GM19455 (cell line): Measurements from ENCODE around the gene ZNF248.
"Not testable (repeated sequence)": the region's sequence is repeated elsewhere in the genome, so short reads cannot be mapped to it uniquely, and the experiment has no call there.

ENCODE experiments used
- ATAC-seq: cut with Tn5 transposase; IDR thresholded peaks from one replicate; pipeline ENCODE4 v1.9.1; 2021; ENCODE audit not compliant: unreplicated experiment

The ZNF248 gene

DNA sequence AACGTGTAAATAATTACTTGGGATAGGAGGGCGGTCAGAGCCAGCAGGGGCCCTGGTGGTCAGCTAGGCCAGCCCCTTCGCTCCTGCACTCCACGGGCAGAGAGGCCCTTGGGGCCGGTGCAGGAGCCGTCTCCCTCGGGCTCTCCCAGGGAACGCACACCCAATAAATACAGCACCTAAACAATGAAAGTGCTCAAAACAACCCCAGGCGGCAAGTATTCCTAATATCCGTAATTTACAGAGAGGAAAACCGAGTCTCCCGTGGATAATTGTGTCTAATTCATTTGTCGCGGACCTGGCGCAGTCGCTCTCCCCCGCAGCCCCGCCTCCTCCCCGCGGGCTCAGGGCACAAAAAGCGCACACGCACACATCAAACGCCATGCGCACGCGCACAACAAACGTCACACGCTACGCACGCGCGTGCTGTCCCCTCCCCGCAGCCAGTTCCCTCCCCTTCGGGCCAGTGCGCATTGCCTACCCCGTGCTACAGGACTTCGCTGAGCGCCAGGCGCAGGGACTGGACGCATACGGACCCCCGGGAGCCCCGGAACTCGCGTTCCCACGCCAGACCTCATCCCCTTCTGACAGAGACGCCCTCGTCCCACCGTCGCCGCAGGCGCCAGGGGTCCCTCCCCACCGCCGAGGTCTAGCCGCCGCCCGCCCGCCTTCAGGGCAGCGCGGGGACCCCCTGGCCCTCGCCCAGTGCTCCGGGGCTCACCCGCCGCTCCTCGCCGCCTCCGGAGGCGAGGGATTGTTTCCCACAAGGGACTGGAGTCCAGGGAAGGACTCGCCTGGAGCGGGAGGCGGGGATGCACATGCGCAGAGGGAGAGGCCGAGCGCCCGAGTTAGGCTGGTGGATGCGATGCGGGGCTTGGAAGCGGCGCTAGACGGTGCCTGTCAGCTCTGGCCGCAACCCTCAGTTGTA is at the start of gene ZNF248:
Gene ZNF248 (minus strand): TSS at position 324 of the 925 bp plus-strand sequence. CDS start 1,300 bp downstream, outside the sequence.
- peak; percentile 96 for ATAC-seq

DNA sequence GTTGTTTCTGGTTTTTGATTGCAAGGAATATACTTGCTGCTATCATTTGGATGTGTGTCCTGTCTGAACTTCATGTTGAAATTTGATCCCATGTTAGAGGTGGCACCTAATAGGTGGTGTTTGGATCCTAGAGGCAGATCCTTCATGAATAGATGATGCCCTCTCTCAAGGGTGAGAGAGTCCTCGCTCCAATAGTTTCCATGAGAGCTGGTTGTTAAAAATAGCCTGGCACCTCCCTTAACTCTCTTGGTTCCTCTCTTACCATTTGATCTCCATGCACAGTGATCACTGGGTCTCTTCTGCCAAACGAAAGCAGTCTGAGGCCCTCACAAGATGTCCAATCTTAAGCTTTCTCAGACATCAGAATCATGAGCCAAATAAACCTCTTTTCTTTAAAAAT is 49.0 kb upstream of the ZNF248 start:
- ATAC-seq, result no peak

DNA sequence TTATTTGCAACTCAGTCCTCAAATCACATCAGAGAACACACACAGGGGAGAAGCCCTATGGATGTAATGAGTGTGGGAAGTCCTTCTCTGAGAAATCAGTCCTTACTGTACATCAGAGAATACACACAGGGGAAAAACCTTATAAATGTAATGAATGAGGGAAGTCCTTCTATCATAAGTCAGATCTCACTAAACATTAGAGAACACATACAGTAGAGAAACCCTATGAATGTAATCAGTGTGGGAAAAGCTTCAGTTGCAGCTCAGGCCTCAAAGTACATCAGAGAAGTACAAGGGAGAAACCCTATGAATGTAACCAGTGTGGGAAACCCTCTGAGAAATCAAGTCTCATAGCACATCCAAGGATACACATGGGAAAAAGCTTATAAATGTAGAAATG is 39.0 kb upstream of the ZNF248 start:
- ATAC-seq, result no peak

DNA sequence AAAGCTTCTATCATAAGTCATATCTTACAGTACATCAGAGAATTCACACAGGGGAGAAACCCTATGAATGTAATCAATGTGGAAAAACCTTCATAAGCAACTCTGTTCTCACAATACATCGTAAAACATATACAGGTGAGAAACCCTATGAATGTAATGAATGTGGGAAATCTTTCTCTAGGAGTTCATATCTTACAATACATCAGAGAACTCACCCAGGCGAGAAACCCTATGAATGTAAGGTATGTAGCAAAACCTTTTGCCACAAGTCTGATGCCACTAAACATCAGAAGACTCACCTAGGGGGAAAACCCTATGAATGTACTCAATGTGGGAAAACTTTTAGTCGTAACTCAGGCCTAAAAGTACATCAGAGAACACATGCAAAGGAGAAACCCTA is 38.3 kb upstream of the ZNF248 start:
- ATAC-seq, result no peak

DNA sequence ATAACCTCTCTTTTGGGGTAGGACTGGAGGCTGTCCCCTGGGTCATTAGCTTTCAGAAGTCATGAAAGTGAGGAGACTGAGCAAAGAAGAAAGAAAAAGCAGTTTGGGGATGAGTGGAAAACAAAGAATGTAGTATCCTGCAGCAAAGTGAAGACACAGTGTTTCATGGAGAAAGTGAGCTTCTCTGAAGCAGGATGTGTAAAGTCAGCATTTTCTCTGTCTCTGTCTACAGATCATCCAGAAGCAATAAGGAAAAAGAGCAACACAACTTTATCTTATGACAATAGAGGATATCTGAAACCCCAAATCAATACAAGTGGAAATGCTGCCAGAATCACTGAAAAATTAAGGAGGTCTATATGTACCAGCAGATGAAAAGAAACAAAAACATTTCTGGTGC is 28.4 kb upstream of the ZNF248 start:
- no peak for ATAC-seq

DNA sequence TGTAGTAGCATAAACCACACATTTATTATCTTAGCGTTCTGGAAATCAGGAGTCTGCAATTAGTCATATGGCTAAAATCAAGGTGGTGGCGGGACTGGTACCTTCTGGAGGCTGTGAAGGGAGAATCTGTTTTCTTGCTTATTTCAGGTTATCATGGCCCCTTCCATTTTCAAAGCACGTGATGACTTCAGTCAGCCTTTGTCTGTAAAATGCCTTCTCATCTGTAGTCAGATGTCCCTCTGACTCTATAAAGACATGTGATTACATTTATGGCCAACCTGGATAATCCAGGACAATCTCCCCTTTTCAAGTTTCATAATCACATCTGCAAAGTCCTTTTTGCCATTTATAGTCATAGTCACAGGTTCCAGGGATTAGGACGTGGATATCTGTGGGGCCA is 15.5 kb upstream of the ZNF248 start:
- no peak for ATAC-seq

DNA sequence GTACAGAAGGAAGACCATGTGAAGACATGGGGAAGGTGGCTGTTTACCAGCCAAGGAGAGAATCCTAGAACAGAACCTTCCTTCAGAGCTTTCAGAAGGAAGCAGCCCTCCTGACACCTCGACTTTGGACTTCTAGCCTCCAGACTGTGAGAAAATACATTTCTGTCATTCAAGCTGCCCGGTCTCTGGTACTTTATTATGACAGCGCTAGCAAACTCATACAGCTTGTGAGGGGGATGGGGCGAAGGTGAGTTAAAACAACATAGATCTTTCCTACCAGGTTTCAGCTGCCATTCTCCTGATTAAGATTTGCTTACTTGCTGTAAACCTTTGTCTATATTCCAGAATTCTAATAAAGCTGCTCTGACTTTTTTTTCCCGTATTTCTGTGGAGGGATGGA is 14.9 kb upstream of the ZNF248 start:
- ATAC-seq, result no peak

DNA sequence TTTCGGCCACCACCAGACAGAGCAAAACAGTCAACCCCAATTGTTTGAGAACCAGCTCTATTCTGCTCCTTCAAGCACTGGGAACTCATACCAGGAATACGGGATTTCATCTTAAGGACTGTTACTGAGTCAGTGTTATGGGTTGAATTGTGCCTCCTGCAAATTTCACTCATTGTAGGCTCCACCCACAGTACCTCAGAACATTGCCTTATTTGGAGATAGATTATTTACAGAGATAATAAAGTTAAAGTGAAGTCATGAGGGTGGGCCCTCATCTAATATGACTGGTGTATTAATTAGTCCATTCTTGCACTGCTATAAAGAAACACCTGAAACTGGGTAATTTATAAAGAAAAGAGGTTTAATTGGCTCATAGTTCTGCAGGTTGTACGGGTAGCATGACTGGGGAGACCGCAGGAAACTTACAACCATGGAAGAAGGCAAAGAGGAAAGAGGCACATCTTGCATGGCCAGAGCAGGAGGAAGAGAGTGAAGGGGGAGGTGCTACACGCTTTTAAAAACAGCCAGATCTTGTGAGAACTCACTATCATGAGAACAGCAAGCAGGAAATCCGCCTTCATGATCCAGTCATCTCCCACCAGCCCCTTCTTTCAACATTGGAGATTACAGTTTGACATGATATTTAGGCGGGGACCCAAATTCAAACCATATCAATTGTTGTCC is 14.3 kb upstream of the ZNF248 start:
- no peak for ATAC-seq

DNA sequence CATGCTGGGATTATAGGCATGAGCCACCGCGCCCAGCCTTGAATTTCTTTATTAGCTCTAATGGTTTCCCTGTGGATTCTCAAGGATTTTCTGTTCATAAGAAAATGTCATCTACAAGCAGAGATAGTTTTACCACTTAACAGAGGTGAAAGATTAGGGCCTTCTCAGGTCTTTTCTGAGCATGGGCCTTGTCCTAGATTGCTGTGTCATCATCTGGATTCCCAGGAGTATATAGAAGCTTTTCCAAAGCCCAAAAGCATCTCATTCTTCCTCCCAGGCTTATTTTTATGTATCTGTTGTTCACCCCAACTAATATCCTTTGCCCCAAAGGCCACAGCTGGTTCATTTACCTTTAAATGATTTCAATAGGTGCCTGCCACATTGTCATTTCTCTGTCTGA is 13.7 kb upstream of the ZNF248 start:
- ATAC-seq, result no peak

DNA sequence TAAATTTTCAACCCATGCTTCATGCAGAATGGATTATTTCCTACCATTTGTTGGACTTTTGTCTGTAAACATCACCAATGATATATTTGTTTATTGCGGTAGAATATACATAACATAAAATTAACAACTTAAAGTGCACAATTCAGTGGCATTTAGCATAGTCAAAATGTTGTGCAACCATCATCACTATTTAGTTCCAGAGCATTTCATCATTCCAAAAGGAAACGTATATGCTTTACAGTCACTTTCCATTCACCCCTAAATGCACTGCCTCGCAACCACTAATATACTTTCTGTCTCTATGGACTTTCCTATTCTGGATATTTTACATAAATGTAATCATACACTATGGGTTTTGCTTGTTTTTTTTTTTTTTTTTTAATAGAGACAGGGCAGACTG is 11.4 kb upstream of the ZNF248 start:
- ATAC-seq, result no peak

DNA sequence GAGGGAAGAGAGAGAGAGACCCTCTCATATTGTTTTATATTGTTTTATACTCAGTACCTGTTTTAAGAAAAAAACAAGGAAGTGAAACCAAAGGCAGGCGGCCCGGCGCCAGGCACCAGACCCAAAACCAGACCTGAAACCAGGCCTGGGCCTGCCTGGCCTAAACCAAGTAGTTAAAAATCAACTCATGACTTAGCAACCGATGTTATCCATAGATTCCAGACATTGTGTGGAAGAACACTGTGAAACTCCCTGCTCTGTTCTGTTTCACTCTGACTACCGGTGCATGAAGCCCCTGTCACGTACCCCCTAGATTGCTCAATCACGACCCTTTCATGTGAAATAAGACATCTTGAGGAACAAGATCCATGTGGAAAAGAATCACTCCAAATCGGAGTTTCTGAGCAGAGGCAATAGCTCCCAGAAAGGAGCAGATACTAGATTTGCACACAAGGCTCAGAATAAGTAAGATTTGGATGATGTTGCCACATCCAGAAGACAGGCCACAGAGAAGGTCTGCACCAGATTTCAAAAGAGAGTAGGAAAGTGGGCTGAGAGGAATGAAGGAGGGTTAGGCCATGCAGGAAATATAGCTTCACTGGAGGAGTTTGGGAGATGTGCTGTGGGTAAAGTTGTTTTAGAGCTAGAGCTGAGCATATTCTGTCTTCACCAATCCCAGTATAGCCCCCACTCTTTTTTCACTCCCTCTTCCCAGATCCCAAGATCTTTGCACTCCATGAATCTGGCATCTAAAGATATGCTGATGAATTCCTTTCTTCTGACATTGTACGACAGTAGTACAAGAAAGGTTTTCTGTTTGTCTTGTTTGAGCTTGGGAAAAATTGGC is 8.8 kb upstream of the ZNF248 start:
- ATAC-seq, result no peak

DNA sequence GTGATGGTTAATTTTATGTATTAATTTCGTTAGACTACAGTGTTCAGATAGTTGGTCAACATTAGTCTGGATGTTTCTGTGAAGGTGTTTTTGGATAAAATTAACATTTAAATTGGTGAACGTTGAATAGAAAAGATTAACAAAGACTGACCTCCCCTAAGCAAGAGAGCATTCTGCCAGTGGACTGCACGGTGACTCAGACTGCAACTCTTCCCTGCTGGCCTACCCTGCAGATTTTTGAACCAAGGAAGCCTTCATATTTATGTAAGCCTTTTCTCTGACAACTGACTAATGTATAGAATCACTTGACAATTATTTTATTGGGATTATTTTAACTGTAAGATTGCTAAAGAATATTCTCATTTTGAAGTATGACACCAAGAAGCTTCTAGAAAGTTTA is 7.9 kb upstream of the ZNF248 start:
- ATAC-seq, result no peak

DNA sequence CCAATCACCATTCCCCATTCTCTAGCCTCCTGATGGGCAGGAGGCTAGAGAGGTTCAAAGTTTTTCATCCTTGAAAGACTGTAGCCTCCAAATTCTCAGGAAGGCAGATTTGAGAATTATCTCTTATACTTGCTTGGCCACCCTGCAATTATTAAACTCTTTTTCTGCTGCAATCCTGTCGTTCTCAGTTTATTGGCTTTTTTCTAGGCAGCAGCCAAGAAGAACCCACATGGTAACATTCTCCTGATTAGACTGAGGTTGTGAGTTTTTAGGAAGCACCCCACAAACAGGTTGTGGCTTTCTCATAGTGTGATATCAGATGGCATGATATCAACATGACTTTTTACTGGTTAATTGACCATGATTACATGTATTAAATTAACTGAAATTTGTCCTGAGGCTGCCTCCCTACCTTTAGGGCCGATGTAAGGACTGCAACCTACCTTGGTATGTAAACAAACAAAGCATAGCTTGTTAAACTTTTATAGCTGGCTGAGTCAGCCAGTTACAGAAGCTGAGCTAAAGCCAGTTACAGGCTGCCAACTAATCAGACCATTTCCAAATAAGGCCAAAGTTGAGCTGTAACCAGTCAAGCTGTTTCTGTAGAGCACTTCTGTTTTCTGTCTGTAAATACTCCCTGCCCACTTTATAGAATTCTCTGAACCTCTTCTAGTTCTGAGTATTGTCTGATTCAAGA is 3.2 kb upstream of the ZNF248 start:
- no peak for ATAC-seq

DNA sequence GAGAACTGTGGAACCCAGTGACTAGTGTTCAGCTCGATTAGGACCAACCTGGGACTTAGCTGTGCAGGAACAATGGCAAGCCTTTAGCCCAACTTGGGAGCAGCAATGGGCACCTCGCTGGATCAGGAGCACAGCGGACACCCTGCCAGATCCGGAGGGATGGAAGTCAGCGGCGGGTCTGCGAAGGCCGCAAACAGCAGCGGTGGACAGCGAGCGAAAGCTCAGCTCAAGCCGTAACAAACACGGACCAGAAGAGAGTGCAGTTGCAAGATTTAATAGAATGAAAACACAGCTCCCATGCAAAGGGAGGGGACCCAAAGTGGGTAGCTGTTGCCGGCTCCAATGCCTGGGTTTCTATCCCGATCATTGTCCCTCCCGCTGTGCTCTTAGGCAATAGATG is 1.9 kb upstream of the ZNF248 start:
- ATAC-seq, result not testable (repeated sequence)

DNA sequence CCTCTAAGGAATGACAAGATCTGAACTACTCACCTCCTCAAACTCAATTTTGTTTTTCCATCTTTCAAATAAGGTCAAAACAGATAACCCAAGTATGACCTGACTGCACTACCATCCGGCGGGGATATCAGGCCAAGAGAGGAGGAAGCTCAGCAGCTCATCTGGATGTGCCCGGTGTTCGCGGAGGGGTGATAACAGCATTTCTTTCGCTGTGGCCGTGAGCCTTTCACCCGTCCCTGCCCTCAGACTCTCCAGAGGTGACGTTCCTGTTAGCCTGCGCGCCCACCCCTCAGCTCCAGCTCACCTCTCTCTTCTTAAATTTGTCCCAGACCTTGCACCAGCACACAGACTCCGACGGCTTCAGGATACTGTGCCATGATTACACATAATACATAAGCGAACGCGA is 526 bp downstream of the ZNF248 start:
- peak; percentile 17 for ATAC-seq

DNA sequence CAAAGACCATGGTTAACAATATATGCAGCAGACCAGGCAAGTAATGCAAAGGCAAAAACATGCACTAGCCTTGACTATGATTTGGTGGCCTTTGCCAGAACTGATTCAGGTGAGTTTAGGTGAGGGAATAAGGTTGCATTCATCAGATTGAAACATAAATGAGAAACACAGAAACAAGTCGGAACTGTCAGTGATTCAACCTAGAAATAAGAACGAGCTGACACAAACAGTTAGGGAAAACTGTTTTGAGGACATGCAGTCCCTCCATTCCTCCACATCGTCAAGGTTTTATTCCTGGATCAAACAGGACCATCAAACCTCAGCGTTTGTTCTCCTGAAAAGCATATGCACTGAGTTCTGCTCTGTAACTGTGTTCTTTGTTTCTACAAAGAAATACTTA is 1.8 kb downstream of the ZNF248 start:
- no peak for ATAC-seq

DNA sequence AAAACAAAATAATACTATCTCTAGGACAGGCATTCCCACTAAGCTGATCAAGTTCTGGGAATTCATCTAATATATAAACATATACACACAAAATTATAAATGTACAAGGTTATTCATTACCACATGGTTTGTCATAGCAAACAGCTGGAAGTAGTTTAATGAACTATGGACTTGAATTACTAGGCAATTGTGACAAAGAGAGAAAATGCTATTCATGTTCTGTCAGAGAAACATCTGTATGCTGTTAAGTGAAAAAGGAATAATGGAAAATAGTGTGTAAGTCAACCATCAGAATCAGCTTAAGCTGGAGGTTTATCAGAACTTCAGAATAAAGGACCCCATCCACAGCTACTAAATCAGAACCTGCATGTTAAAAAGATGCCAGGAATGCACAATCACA is 2.8 kb downstream of the ZNF248 start:
- ATAC-seq, result no peak

DNA sequence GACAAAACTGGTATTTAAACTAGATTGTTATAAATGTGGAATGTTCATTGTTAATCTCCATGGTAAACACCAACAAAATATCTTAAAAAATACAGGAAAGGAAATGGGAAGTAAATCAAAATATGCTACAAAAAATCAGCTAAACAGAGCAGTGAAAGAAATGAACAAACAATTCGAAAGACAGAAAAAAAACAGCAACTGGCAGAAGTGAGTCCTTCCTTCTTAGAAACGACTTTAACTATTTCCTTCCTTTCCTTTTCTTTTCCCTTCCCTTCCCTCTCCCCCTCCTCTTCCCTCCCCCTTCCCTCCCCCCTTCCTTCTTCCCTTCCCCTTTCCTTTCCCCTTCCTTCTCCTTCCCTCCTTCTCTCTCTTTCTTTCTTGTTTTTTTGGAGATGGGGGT is 12.8 kb downstream of the ZNF248 start:
- ATAC-seq, result no peak

DNA sequence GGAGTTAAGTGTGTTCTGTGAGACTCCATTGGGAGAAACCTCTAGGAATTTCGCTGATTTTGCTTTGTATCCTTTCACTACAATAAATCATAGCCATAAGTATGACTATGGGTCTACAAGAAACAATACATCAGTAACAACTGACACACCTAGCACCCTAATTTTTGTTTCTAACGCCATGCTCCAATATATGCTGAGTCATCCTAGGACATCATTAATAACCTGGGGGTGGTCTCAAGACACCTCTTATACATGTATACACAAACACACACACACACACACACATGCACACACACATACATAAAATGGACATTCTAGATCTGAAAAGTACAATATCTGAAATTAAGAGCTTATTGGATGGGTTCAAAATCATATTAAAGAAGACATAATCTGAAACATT is 18.2 kb downstream of the ZNF248 start:
- no peak for ATAC-seq

DNA sequence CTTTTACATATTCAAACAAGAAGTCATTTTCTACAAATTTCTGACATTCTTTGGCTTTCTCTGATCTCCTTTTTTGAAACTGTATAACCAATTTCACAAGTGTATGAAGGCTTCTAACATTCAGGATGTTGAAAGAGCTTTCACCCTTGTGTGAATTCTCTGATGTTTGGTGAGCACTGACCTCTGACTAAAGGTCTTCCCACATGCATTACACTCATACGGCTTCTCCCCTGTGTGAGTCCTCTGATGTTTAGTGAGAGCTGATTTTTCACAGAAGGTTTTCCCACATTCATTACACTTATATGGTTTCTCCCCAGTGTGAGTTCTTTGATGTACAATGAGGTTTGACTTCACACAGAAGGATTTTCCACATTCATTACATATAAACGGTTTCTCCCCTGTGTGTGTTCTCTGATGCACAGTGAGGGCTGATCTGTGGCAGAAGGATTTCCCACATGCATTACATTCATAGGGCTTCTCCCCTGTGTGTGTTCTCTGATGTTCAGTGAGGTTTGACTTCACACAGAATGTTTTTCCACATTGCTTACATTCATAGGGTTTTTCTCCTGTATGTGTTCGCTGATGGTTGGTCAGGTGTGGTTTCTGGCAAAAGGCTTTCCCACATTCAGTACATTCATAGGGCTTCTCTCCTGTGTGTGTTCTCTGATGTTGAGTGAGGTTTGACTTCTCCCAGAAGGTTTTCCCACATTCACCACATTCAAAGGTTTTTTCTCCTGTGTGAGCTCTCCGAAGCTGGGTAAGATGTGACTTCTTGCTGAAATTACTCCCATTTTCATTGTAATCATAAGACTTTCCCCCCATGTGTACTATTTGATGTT is 25.7 kb downstream of the ZNF248 start:
- no peak for ATAC-seq
